GM12878 (cell line): ENCODE measurements around the gene CLNK. TPM values are rescaled to one million over a fixed set of nuclear protein-coding genes. Genes with fewer than 3 reads are reported as not detected.

Experiments used
- CHD4 ChIP-seq: fragments of 200-600 bp; sonication (generic); IDR thresholded peaks from 2 replicates; pipeline ENCODE4 v1.6.1; 2016; ENCODE audit warnings: mild to moderate bottlenecking
- DPF2 ChIP-seq: fragments of 450-650 bp; IDR thresholded peaks from 2 replicates; pipeline ENCODE4 v1.6.1; 2017; ENCODE audit warnings: mild to moderate bottlenecking
- ELK1 ChIP-seq: IDR thresholded peaks from 2 replicates; pipeline ENCODE4 v1.6.1; 2012; ENCODE audit warnings: low read depth, low read length, improper control_type of control experiment
- EZH2 ChIP-seq: IDR thresholded peaks from 2 replicates; pipeline ENCODE4 v1.6.1; 2012; ENCODE audit warnings: low read depth, mild to moderate bottlenecking, control low read depth, inconsistent platforms, low read length, borderline replicate concordance; ENCODE audit not compliant: control insufficient read depth
- FOXM1 ChIP-seq: IDR thresholded peaks from 2 replicates; pipeline ENCODE4 v1.6.1; 2012; ENCODE audit warnings: low read depth, mild to moderate bottlenecking, inconsistent platforms, low read length, moderate library complexity
- IKZF1 ChIP-seq: fragments of 450-650 bp; conservative IDR thresholded peaks from 2 replicates; pipeline ENCODE4 v1.6.1; 2017; ENCODE audit warnings: antibody characterized with exemption, mild to moderate bottlenecking
- LARP7 ChIP-seq: fragments of 450-650 bp; IDR thresholded peaks from 2 replicates; pipeline ENCODE4 v1.6.1; 2017; ENCODE audit warnings: mild to moderate bottlenecking
- MAX ChIP-seq: IDR thresholded peaks from 2 replicates; pipeline ENCODE4 v1.6.1; 2012; ENCODE audit warnings: low read depth, low read length, improper control_type of control experiment
- NR2C2 ChIP-seq: IDR thresholded peaks from 2 replicates; pipeline ENCODE4 v1.6.1; 2011; ENCODE audit warnings: borderline replicate concordance, low read depth; ENCODE audit not compliant: control insufficient read depth, insufficient read length
- PAX5 ChIP-seq: IDR thresholded peaks from 2 replicates; pipeline ENCODE4 v1.6.1; 2011; ENCODE audit warnings: low read depth, low read length, borderline replicate concordance
- SMARCA5 ChIP-seq: fragments of 450-650 bp; IDR thresholded peaks from 2 replicates; pipeline ENCODE4 v1.6.1; 2017; ENCODE audit warnings: mild to moderate bottlenecking
- SMC3 ChIP-seq: IDR thresholded peaks from 2 replicates; pipeline ENCODE4 v1.6.1; 2011; ENCODE audit warnings: low read length, improper control_type of control experiment, borderline replicate concordance
- SUPT20H ChIP-seq: IDR thresholded peaks from 2 replicates; pipeline ENCODE4 v1.6.1; 2011; ENCODE audit warnings: low read depth, mild to moderate bottlenecking, low read length, moderate library complexity, borderline replicate concordance; ENCODE audit not compliant: control insufficient read depth
- ZBTB33 ChIP-seq: fragments of 450-650 bp; IDR thresholded peaks from 2 replicates; pipeline ENCODE4 v1.6.1; 2017; ENCODE audit warnings: mild to moderate bottlenecking
- ZNF207 ChIP-seq: fragments of 450-650 bp; IDR thresholded peaks from 2 replicates; pipeline ENCODE4 v1.6.1; 2014; ENCODE audit warnings: antibody characterized with exemption, mild to moderate bottlenecking, borderline replicate concordance
- ZNF687 ChIP-seq: fragments of 450-650 bp; IDR thresholded peaks from 2 replicates; pipeline ENCODE4 v1.6.1; 2017; ENCODE audit warnings: mild to moderate bottlenecking, moderate library complexity
- polyA plus RNA-seq, 11 experiments: library from polyadenylated mRNA; depleted of rRNA in 4 of 11; unstranded in 6 of 11; stranded (reverse) in 5 of 11; fragments of >200 nt; fragmentation: Nextera tagmentation in 4 of 11; fragmentation: Illumina TruSeq in 1 of 11; extraction: Ambion mirVana in 4 of 11; extraction: Trizol in 1 of 11; gene quantifications; 1 replicate in 1 of 11; 2 replicates in 10 of 11; pipeline versions ENCODE4 v1.2.1 to v1.2.3, GENCODE V29; 2011 to 2016; ENCODE audit warnings: inconsistent platforms in 2 of 11, missing spikeins in 2 of 11, low read depth in 1 of 11
- total RNA-seq, 4 experiments: library from RNA; depleted of rRNA in 3 of 4; stranded (reverse); fragments of >200 nt in 3 of 4; fragmentation: Illumina TruSeq in 1 of 4; extraction: Trizol in 1 of 4; gene quantifications; 2 replicates each; pipeline versions ENCODE4 v1.2.1 to v1.2.3, GENCODE V29; 2013 to 2021

The CLNK gene
- total and polyA plus RNA-seq, 10 of the 15 experiments (the other 5 are each of a cell fraction or from before 2014, with no cell fraction given), result 2.1 to 14.3 (median 2.7) TPM

GRCh38 chr4:10461091-10461849, 223.3 kb downstream of the CLNK start (continued):
- no peak for TF ChIP-seq CHD4
- TF ChIP-seq SUPT20H, result no peak
- peak; percentile 74 for TF ChIP-seq SMARCA5
- no peak for TF ChIP-seq NR2C2
- peak; percentile 80 for TF ChIP-seq ZBTB33
- TF ChIP-seq FOXM1, result no peak
- TF ChIP-seq PAX5, result no peak
- TF ChIP-seq EZH2, result no peak
- TF ChIP-seq DPF2, result 0 out of 2 replicates have a peak, but pooled peaks have one; percentile 20
- TF ChIP-seq ZNF687, result peak; percentile 41; the same call in 1 of the 2 replicates
- TF ChIP-seq ZNF207, result peak; percentile 57; the same call in 1 of the 2 replicates
- peak; percentile 76 for TF ChIP-seq IKZF1
- TF ChIP-seq MAX, result no peak
- TF ChIP-seq SMC3, result peak; percentile 27
- no peak for TF ChIP-seq ELK1
- peak; percentile 57; the same call in 1 of the 2 replicates for TF ChIP-seq LARP7
